HL-60 (cell line): ENCODE data around the gene SYNGR3.
A peak's percentile ranks its signal among the peaks of the same experiment; 100 is the strongest.

Source experiments
- DNase-seq, 2 experiments: peaks; one replicate each; pipeline ENCODE4 v3.0.0-alpha.2; 2010 to 2020; ENCODE audit warnings: low read depth in 1 of 2, low spot score in 1 of 2
- H3K27ac ChIP-seq: fragments of 250-450 bp; sonication (Bioruptor Pico); replicated peaks from 2 replicates; pipeline ENCODE4 v1.5.1; 2020; ENCODE audit warnings: mild to moderate bottlenecking, moderate library complexity
- H3K27me3 ChIP-seq: fragments of 250-450 bp; sonication (Bioruptor Pico); 2 replicates; pipeline ENCODE4 v1.5.1; 2021; ENCODE audit warnings: mild to moderate bottlenecking, moderate library complexity; ENCODE audit not compliant: insufficient read depth, poor library complexity, severe bottlenecking
- H3K4me3 ChIP-seq: replicated peaks from 2 replicates; pipeline ENCODE4 v1.5.1; 2011; ENCODE audit warnings: mild to moderate bottlenecking, control low read depth, low read length; ENCODE audit not compliant: insufficient read depth
- GABPA ChIP-seq: IDR thresholded peaks from 2 replicates; pipeline ENCODE4 v1.6.1; 2012; ENCODE audit warnings: low read depth
- POLR2AphosphoS5 ChIP-seq: IDR thresholded peaks from 2 replicates; pipeline ENCODE4 v1.6.1; 2012; ENCODE audit warnings: low read depth
- REST ChIP-seq: IDR thresholded peaks from 2 replicates; pipeline ENCODE4 v1.6.1; 2012; ENCODE audit warnings: low read depth; ENCODE audit not compliant: insufficient replicate concordance
- SPI1 ChIP-seq: IDR thresholded peaks from 2 replicates; pipeline ENCODE4 v1.6.1; 2012; ENCODE audit warnings: low read depth, mild to moderate bottlenecking, borderline replicate concordance
- TF ChIP-seq, protein P1 (sequence below): IDR thresholded peaks from one replicate; pipeline ENCODE4 v1.5.1; 2011; ENCODE audit warnings: low read length, control low read depth, inconsistent platforms; ENCODE audit not compliant: insufficient read depth

SYNGR3 gene

DNA sequence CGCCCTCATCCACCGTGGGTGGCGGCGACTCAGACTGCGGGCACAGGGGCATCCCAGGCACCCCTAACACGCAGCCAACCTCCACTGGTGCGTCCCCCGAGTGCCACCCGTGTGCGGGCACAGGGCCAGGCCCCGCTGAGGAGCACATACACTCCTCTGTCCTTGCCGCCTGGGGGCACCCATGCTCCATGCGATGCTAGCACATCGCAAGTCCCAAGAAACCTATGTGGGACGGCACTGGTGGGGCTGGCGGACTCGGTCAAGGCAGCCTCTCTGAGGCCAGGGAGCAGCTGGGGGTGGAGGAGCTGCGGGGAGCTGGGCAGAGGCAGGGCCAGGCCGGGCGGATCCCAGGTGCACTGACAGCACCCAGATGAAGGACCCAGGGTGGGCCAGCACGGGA lies 15.9 kb downstream of the SYNGR3 start:
- H3K27ac ChIP-seq = no peak overlapping the region
- no peak for DNase-seq
- no peak overlapping the region for H3K4me3 ChIP-seq
- TF ChIP-seq REST (no peak), GABPA (no peak), POLR2AphosphoS5 (no peak), SPI1 (no peak)
- TF ChIP-seq, protein P1, sequence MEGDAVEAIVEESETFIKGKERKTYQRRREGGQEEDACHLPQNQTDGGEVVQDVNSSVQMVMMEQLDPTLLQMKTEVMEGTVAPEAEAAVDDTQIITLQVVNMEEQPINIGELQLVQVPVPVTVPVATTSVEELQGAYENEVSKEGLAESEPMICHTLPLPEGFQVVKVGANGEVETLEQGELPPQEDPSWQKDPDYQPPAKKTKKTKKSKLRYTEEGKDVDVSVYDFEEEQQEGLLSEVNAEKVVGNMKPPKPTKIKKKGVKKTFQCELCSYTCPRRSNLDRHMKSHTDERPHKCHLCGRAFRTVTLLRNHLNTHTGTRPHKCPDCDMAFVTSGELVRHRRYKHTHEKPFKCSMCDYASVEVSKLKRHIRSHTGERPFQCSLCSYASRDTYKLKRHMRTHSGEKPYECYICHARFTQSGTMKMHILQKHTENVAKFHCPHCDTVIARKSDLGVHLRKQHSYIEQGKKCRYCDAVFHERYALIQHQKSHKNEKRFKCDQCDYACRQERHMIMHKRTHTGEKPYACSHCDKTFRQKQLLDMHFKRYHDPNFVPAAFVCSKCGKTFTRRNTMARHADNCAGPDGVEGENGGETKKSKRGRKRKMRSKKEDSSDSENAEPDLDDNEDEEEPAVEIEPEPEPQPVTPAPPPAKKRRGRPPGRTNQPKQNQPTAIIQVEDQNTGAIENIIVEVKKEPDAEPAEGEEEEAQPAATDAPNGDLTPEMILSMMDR = no peak
- no peaks in the 10 kb centered on the region for H3K27me3 ChIP-seq

GRCh38 chr16:2006317-2006716 lies 16.5 kb downstream of the SYNGR3 start:
- DNase-seq = no peak
- H3K4me3 ChIP-seq = no peak overlapping the region
- H3K27ac ChIP-seq = no peak overlapping the region
- no peaks in the 10 kb centered on the region for H3K27me3 ChIP-seq
- no peak for TF ChIP-seq POLR2AphosphoS5
- TF ChIP-seq, protein P1 = no peak
- no peak for TF ChIP-seq REST
- no peak for TF ChIP-seq GABPA
- TF ChIP-seq SPI1 = no peak

- no peak for DNase-seq
- TF ChIP-seq, protein P1 = no peak
- TF ChIP-seq SPI1 (no peak), REST (no peak), POLR2AphosphoS5 (no peak), GABPA (no peak)
- Histone ChIP-seq H3K4me3 (peak overlapping the region; percentile 63), H3K27ac (peak overlapping the region; percentile 64), H3K27me3 (no peaks in the 10 kb centered on the region)
Observed at GRCh38 chr16:2007081-2007836, 17.5 kb downstream of the SYNGR3 start.
